Measurements from ENCODE around the gene MMP21.

MMP21 gene

DNA sequence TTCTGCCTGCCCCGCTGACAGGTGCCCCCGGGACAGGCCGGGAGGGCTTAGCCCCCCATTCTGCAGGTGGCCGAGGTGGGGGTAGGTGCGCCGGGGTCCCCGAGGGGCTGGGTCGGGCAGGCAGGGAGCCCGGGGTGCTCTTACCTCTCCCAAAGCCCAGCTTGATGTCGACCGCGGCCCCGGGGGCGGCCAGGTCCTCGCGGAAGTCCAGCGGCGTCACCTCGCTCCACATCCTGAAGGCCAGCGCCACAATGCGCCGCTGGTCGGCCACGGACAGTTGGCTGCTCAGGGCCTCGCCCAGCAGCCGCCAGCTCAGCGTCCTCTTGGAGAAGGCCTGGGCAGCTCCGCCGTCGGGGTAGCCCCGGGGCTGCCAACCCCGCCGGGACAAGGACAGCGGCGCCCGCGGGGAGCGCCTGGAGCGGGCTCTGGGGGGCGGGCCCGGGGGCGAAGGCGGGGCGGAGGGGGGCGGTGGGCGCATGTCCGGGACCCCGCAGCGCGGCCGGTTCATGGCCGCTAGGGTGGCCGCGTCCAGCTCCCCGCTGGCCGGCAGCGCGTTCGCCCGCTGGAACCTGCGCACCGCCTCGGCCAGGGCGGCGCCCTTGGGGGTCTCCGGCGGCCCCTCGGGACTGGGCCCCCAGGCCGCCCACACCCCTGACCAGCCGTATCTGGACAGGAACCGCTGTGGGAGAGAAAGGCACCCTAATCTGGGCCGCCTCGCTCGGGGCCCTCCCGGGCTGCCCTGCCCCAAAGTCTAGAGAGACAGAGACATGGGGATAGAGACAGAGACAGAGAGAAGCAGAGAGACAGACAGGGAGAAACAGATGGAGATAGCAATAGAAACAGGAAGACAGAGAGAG lies 1.7 kb downstream of the MMP21 start:
- TF ChIP-seq, protein P1, sequence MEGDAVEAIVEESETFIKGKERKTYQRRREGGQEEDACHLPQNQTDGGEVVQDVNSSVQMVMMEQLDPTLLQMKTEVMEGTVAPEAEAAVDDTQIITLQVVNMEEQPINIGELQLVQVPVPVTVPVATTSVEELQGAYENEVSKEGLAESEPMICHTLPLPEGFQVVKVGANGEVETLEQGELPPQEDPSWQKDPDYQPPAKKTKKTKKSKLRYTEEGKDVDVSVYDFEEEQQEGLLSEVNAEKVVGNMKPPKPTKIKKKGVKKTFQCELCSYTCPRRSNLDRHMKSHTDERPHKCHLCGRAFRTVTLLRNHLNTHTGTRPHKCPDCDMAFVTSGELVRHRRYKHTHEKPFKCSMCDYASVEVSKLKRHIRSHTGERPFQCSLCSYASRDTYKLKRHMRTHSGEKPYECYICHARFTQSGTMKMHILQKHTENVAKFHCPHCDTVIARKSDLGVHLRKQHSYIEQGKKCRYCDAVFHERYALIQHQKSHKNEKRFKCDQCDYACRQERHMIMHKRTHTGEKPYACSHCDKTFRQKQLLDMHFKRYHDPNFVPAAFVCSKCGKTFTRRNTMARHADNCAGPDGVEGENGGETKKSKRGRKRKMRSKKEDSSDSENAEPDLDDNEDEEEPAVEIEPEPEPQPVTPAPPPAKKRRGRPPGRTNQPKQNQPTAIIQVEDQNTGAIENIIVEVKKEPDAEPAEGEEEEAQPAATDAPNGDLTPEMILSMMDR (IDR thresholded peaks at IDR 0.05; ENCODE audit: low read depth, low read length) = no peak
- H3K4me3 ChIP-seq (replicated peaks in 1 of 2; ENCODE audit: low read depth in 2 of 2, low read length in 2 of 2) = no peak overlapping the region
- DNase-seq (ENCODE audit: low read depth in 2 of 2) = no peak

DNA sequence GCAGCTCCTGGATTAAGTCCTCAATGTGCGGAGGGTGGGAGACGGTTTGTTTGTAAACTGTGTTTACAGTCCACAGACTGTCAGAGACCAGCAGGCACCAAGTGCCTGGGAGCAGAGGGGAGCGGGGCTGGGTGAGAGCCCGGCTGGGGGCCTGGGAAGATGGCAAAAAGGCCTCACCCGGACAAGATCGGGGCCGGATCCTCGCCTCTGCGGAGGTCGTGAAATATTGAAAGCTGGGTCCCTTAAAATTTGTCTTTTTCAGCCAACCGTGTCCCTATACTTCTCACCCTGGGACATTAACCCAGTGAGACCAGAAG lies 2.8 kb downstream of the MMP21 start:
- TF ChIP-seq, protein P1 (IDR thresholded peaks at IDR 0.05; ENCODE audit: low read depth, low read length) = no peak
- no peak for DNase-seq (ENCODE audit: low read depth in 2 of 2)
- no peak overlapping the region for H3K4me3 ChIP-seq (replicated peaks in 1 of 2; ENCODE audit: low read depth in 2 of 2, low read length in 2 of 2)

DNA sequence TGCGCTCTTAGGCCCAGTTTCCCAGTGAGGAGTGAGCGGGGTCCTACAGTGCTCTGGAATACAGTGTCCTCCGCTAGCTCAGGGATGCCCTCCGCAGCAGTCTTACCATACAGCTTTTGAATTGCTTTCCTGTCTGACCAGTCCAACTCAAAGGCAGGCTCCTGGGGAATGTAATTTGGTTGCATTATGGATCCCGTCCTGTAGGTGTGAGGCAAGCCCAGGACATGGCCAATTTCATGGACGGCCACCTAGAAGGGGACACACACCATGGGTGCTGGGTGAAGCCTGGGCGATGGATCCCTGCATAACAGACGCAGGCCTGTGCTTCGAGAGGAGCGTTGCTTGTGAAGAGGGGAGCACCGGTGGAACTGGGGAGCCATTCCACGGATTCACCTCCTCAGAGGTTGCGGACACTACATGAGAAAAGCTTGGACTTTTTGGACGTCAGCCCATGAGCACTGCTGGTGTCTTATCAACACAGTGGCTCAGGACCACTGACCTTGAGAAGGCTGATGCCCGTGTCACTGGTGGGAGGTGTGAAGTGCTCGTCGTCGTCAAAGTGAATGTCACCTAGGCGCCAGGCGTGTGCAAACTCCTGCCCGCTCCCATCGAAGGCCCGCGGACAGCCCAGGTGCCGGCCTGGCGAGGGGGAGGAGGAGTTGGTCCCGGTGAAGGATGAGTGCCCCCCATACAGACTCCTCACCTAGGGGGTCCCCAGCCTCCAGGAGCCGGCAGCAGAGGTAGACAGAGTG lies 3.3 kb downstream of the MMP21 start:
- no peak for DNase-seq (ENCODE audit: low read depth in 2 of 2)
- TF ChIP-seq, protein P1 (IDR thresholded peaks at IDR 0.05; ENCODE audit: low read depth, low read length) = no peak
- no peak overlapping the region for H3K4me3 ChIP-seq (replicated peaks in 1 of 2; ENCODE audit: low read depth in 2 of 2, low read length in 2 of 2)

DNA sequence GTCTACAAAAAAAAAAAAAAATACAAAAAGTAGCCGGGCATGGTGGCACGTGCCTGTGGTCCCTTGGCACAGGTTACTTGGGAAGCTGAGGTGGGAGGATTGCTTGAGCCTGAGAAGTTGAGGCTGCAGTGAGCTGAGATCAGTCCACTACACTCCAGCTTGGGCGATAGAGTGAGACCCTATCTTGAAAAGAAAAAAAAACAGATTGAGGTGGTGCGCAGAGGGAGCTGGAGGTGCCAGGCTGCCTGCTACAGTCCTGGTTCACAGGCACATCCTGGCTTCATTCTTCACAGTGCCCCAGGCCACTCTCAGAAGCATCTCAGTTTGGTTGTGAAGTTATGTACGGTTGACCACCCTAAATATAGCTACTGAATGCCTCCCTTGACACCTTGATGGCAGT lies 4.8 kb downstream of the MMP21 start:
- no peak for DNase-seq (ENCODE audit: low read depth in 2 of 2)
- H3K4me3 ChIP-seq (replicated peaks in 1 of 2; ENCODE audit: low read depth in 2 of 2, low read length in 2 of 2) = no peak overlapping the region
- TF ChIP-seq, protein P1 (IDR thresholded peaks at IDR 0.05; ENCODE audit: low read depth, low read length) = no peak

DNA sequence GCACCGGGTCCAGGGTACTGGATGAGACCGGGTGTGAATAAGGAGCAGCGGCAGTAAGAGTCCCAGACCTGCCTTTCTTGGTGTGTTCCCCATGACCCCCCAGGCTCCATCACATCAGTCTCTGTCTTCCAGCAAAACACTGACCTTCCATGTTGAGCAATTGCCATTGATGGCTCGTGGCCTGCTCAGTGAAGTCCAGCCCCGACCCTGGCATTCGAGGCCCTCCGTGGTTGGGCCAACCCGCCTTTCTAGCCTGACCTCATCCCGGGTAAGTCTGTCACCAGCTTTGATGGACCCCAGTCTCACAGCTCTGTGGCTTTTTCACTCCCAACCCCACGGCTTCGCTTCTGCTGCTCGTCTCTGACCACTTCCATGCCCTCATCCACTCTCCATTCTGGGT lies 6.4 kb downstream of the MMP21 start:
- TF ChIP-seq, protein P1 (IDR thresholded peaks at IDR 0.05; ENCODE audit: low read depth, low read length) = no peak
- H3K4me3 ChIP-seq (replicated peaks in 1 of 2; ENCODE audit: low read depth in 2 of 2, low read length in 2 of 2) = no peak overlapping the region
- no peak for DNase-seq (ENCODE audit: low read depth in 2 of 2)

DNA sequence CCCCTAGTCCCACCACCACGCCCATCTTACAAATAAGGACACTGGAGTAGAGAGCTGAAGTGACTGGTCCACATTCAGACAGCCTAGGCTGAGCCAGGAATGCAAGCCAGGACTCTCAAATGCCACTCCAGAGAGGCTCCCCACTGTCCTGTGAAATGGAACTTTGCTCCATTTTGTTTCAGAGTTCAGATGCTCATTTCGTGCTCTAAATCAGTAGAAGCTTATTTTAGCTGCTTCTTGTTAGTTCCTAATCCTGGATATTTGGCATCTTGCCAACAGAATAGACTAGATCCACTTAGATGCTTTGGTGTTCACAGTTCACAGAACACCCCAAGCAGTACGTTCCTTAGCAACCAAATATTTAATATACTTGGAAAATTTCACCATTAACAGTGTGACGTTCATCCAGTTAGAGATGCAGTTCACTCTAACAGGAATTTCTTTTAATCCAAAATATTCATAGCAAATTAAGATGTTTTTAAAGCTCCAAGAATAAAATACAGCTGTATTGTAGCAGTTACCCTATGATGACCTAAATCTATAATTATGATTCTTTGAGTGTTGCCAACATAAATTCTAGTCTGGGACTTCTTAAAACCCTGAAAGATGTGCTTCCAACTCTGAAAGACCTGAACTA lies 7.3 kb downstream of the MMP21 start:
- no peak overlapping the region for H3K4me3 ChIP-seq (replicated peaks in 1 of 2; ENCODE audit: low read depth in 2 of 2, low read length in 2 of 2)
- peak; percentile 43 to 50 for DNase-seq (ENCODE audit: low read depth in 2 of 2)
- TF ChIP-seq, protein P1 (IDR thresholded peaks at IDR 0.05; ENCODE audit: low read depth, low read length) = no peak

All from cardiac fibroblast (primary cell).